GM13976 (cell line): Measurements from ENCODE around the gene RBMY1F.
"Not testable (repeated sequence)": the region's sequence is repeated elsewhere in the genome, so short reads cannot be mapped to it uniquely, and the experiment has no call there.

Source experiments
- DNase-seq: peaks from one replicate; pipeline ENCODE4 v3.0.0; 2012; ENCODE audit warnings: low spot score
- in situ Hi-C: fragments of 300-500 bp; cut with MboI; formaldehyde crosslinking; loops from one replicate; pipeline ENCODE4 v1.12.0; 2022; ENCODE audit warnings: low sequenced_read_pairs, mixed read lengths, inconsistent platforms; ENCODE audit not compliant: unreplicated experiment

Gene RBMY1F

GRCh38 chrY:22182823-22183222 is at the start of gene RBMY1F:
TSS of gene RBMY1F (minus strand) at chrY:22182923. CDS start at chrY:22180969, 1,954 bp downstream.
- DNase-seq, in situ Hi-C loops: not testable (repeated sequence)

GRCh38 chrY:22151144-22151543 is 31.6 kb downstream of the RBMY1F start:
- in situ Hi-C loops, result not testable (repeated sequence)

GRCh38 chrY:22141011-22141695 is 41.6 kb downstream of the RBMY1F start:
- in situ Hi-C loops, DNase-seq: not testable (repeated sequence)

More at GRCh38 chrY:22151144-22151543, 31.6 kb downstream of the RBMY1F start:
- DNase-seq, result not testable (repeated sequence)

- in situ Hi-C loops, DNase-seq: not testable (repeated sequence)
Measured at GRCh38 chrY:22134719-22135118, 48.0 kb downstream of the RBMY1F start.

DNA sequence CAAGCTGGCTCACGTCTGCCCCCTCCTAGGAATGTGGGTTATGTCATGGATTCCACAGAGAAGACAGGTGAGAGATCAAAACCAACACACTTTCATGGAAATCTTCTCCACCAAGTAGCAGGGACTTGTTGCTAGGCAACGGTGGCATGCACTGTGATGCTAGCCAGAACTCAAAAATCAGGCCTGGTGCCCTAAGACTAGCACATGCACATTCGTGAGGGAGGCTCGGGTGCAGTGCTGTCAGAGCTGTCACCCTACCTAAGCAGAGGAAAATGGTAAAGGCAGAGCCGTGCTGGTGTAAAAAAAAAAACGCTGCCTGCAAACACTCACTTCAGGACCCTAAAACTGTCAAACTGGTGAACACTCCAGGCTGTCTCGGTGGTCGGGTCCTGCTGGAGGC is 52.2 kb downstream of the RBMY1F start:
- DNase-seq, in situ Hi-C loops: not testable (repeated sequence)
